Measurements from ENCODE around the gene TMEM37.

The TMEM37 gene

GRCh38 chr2:119448427-119449141 lies 16.9 kb downstream of the TMEM37 start:
- TF ChIP-seq CTCF (IDR thresholded peaks at IDR 0.05; ENCODE audit: low read depth, low read length) = no peak
- no peak for DNase-seq (ENCODE audit: extremely low read depth, low read depth)

- DNase-seq (ENCODE audit: extremely low read depth, low read depth) = no peak
- TF ChIP-seq CTCF (IDR thresholded peaks at IDR 0.05; ENCODE audit: low read depth, low read length) = no peak
These were observed 17.9 kb downstream of the TMEM37 start for GRCh38 chr2:119449521-119449920.

- no peak for TF ChIP-seq CTCF (IDR thresholded peaks at IDR 0.05; ENCODE audit: low read depth, low read length)
- no peak for DNase-seq (ENCODE audit: extremely low read depth, low read depth)
These were observed 19.8 kb downstream of the TMEM37 start for GRCh38 chr2:119451336-119452050.

- DNase-seq (ENCODE audit: extremely low read depth, low read depth) = no peak
- TF ChIP-seq CTCF (IDR thresholded peaks at IDR 0.05; ENCODE audit: low read depth, low read length) = no peak
These were observed 22.4 kb downstream of the TMEM37 start for GRCh38 chr2:119453972-119454593.

- DNase-seq (ENCODE audit: extremely low read depth, low read depth) = no peak
- TF ChIP-seq CTCF (IDR thresholded peaks at IDR 0.05; ENCODE audit: low read depth, low read length) = no peak
These were observed 23.5 kb downstream of the TMEM37 start for GRCh38 chr2:119455066-119455718.

- DNase-seq (ENCODE audit: extremely low read depth, low read depth) = no peak
- TF ChIP-seq CTCF (IDR thresholded peaks at IDR 0.05; ENCODE audit: low read depth, low read length) = no peak
These were observed 28.4 kb downstream of the TMEM37 start for GRCh38 chr2:119460076-119460475.

Data from AG09319 (cell line).